SK-N-DZ (cell line): ENCODE measurements around the gene CFAP52.
"Not testable (repeated sequence)": the region's sequence is repeated elsewhere in the genome, so short reads cannot be mapped to it uniquely, and the experiment has no call there.

ENCODE experiments used
- DNase-seq: peaks from one replicate; pipeline ENCODE4 v3.0.0-alpha.2; 2015; ENCODE audit warnings: low spot score

The CFAP52 gene

DNA sequence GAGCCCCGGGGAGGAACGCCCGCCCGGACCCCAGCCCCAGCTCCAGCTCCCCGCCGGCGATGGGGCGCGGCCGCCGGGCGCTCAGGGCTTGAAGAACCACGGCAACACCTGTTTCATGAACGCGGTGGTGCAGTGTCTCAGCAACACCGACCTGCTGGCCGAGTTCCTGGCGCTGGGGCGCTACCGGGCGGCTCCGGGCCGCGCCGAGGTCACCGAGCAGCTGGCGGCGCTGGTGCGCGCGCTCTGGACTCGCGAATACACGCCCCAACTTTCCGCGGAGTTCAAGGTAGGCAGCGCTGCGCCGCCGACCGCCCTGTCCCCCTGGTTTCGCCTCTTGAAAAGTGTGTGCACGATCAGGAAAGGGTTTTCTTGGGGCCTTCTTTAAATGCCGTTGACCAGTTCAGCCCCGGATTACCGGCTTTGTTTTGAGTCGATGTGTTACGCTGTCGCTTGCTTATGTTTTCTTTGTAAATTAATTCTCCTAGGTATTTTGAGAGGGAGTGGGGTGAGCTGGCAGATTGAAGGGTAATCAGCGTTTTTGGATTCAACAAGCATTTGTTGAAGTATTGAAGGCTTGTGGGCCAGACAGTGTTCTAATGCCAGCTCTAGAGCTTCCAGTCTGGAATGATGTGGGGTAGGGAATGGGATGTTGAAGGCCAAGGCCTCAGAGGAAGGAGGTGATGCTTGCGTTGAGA is 69.6 kb downstream of the CFAP52 start:
- DNase-seq, result no peak

DNA sequence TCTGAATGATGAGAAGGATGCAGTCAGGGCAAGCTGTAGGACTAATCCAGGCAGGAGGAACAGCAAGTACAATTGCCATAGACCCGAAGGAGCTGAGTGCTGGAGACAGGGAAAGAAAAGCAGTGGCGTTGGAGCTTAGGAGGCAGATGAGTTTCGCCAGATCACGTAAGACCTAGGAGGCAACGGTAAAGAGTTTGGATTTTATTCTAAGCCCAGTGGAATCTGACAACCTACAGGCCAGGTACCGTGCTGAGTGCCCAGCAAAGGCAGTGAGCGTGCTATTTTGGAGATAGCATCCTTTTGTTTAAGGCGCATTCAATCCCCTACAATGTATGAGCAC is 70.1 kb downstream of the CFAP52 start:
- DNase-seq, result no peak

DNA sequence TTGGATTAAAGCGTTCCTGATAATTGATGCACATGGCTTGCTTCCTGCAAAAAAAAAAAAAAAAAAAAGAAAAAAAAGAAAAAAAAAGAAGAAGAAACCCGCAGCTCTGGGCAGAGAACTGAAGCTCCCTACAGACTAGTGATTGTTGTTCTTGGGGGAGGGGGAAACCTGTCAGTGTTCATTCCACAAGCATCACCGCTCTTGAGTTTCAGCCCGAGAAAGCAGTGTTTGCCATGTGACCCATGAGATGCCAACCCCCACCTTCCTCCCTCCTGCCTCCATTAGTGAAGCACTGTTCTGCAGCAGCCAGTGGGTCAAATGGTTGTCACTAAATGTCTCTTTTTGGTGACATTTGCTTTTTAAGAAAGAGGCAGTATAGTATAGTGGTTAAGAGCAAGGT is 70.6 kb downstream of the CFAP52 start:
- DNase-seq, result no peak

DNA sequence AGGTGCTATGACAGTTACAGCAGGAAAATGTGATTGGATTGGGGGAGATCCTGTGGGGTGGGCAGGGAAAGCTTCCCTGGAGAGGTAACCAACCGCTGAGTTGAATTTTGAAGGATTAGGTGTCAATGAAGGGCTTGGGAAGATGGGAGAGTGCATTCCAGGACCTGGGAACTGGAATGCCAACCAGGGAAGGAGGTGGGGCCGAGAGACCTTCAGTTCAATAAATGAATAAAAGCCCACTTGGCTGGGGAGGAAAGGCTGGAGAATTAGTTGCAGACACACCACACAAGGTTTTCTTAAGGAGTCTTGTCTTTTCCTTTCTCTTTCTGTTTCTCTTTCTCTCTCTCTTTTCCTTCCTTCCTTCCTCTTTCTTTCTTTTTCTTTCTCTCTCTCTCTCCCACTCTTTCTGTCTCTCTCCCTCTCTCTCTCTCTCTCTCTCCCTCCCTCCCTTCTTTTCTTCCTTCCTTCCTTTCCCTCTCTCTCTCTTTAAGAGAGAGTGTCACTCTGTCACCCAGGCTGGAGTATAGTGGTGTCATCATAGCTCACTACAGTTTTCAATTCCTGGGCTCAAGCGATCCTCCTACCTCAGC is 72.2 kb downstream of the CFAP52 start:
- no peak for DNase-seq

DNA sequence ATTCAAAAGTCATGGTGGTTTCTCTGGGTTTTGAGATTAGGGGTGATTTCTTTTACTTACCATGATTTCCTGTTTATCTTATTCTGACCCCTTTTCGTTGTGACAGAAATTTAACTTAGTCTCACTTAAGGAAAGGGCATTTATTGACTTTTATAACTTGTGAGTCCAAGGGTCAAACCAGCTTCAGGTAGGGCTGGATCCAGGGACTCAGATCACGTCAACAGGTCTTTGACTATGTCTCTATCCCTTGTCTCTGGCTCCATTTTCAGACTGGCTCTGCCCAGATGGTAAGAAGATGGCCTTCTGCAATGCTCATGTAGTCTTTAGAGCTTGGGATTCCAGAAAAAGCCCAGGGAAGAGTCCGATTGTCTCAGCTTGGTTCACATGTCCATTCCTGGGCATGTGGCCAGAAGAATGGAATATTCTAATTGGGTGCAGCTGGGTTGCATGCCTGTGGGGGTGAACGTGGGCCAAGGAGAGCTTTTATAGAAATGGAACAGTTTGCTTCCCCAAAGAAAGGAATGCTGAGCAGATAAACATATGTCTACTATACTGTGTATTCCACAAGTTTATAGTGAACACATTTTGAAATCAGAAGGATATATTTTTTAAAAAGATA is 82.3 kb downstream of the CFAP52 start:
- no peak for DNase-seq

DNA sequence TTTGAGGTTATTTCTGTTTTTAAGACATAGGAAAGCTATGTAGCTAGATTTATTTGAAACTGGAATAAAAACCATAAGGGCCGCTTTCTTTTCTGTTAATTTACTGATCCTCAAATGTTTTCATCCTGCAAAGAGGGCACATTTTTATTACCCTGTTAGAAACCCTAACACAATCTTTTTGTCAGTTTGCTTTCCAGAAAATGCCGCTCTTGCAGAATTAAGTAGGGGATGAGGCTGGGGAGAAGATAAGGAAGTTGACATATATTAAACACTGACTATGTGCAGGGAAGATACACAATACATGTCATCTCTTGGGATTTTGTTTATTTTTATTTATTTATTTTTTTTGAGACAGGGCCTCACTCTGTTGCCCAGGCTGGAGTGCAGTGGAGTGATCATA is 84.6 kb downstream of the CFAP52 start:
- DNase-seq, result no peak

DNA sequence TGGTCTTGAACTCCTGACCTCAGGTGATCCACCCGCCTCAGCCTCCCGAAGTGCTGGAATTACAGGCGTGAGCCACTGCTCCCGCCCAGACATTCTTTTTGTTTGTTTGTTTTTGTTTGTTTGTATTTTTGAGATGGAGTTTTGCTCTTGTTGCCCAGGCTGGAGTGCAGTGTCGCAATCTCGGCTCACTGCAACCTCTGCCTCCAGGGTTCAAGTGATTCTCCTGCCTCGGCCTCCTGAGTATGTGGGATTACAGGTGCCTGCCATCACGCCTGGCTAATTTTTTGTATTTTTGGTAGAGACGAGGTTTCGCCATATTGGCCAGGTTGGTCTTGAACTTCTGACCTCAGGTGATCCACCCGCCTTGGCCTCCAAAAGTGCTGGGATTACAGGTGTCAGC is 87.1 kb downstream of the CFAP52 start:
- not testable (repeated sequence) for DNase-seq

DNA sequence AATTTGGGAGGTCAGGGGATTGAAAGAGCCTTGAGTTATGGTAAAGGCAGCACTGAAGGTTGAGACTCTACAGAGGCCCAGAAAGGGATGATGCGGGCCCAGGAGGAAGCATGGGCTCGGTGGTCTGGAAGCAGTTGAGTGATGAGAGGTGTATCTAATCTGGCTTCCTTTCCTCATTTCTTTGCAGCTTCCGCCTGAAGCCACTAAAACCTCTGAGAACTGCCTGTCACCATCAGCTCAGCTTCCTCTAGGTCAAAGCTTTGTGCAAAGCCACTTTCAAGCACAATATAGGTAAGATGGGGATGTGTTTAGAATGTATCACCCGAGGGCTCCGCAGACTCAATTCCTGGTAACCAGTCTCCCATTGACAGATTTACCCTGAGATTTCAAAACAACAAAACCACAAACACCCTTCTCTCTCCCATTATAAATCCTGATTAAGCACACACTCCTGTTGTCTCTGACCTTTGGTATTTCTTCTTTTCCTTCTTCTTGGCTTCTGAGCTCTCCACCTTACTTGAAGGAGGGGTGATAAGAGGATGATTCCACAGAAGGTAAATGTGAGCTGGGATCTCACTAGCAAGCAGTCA is 90.1 kb downstream of the CFAP52 start:
- DNase-seq, result no peak

DNA sequence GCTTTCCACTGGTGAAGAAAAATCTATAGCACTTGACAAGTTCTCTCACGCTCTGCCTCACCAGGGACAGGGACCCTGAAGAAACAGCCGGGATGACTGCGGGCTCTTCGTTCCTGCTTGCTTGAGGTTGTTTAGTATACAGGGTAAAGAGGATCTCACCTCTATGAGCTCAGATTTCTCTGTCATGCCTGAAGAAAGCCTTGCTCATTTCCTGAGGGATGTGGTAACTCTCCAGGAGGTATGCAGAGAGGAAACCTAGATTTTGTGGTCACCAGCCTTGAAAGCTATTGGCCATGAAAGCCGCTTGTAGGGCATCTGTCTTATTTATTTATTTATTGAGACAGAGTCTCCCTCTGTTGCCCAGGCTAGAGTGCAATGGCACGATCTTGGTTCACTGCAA is 92.1 kb downstream of the CFAP52 start:
- no peak for DNase-seq

DNA sequence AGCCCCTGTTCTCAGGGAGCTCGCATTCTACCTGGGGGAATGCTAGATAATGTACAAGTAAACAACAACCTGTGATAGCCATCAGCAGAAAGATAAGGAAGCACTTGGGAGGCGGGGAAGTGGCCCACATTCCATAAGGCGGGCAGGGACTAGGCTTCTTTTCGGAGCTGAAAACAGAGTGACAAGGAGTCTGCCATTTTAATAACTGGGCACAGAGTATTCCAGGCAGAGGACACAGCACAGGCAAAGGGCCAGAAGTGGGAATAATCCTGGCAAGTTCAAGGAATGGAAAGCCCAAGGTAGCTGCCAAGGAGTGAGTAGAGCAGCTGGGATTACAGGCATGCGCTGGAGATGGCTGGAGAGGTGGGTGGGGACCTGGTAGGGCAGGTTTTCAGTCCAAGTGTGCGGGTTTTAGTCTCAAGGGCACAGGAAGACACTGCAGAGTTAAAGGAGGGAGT is 93.1 kb downstream of the CFAP52 start:
- DNase-seq, result no peak

DNA sequence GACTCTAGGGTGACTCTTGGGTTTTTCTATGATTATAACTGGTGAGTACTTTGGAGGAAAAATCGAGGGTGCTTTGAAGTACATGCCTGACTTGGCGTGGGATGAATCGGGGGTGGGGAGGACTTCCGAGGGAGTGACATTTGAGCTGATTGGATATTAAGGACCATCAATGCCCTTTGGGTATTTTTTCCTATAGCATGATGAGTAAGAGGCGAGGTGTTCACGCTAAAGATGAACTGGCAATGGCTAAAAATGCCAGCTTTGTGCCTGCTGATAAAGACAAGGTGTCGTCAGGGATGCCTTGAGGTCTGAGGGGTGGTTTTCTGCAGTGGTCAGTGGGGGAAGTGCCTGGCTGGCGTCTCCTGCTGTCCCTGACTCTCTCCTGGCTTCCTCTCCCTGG is 94.2 kb downstream of the CFAP52 start:
- DNase-seq, result no peak

DNA sequence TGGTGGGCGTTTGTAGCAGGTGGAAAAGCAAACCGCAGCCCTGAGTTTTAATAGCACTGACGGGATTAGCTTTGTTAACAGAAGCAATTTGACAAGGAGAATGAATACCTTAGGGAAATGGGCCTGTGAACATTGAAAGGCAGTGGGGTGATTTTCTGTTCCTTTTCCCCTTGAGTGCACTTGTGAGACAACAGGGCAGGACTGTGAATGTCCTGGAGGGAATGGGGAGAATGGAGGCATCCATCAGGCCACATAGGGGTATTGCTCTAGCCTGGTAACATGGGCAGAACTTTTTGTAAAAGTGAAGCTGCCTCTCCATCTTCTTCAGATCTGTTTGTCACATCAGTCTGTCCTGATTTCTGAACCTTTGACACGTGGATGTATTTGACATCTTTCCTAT is 95.1 kb downstream of the CFAP52 start:
- DNase-seq, result no peak

DNA sequence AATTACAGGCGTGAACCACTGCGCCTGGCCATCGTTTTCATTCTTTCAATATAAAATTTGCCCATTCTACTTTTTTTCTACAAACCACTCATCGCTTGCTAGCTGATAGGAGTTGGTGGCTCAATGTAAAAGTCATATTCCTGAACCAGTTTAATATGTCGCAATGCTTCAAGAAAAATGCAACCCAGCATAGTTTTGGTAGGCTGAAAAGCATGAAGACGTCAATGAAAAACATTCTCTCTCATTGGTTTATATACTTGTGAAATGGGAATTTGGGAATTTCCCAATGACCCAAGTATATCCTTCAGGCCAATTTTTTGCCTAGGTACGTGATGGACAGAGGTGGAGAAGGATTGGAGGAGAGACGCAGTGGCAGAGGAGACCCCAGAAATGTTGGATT is 95.8 kb downstream of the CFAP52 start:
- no peak for DNase-seq

DNA sequence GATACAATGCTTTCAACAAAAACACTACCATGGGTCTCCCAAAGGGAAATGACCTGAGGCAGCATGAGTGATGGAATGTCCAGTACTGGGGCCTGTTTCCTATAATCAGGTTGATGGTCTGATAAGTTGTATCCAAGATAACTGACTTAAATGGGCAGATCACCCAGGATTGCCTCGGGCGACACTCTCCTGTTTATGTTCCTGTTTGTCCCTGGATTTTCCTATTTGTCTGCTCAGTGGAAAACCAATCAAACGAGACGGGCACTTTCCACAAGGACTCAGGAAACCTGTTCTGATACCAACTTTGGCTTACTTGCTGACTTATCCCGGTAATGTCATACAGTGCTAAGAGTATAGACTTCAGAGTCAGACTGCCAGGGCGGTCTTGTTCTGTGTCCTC is 96.2 kb downstream of the CFAP52 start:
- no peak for DNase-seq

DNA sequence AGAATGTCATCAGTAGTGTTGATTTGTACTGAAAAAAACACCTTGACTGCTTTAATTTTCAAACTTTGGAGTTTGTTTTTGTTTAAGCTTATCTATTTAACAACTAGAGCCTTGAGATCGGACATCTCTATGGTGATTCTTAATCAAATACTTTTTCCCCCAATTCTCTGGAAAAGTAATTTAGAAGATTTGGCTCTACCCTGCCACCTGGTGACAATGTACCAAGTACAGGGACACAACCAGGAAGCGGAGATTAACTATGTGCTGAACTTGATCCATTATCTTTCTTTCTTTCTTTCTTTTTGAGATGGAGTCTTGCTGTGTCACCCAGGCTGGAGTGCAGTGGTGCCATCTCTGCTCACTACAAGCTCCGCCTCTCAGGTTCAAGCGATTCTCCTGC is 99.6 kb downstream of the CFAP52 start:
- DNase-seq, result no peak

DNA sequence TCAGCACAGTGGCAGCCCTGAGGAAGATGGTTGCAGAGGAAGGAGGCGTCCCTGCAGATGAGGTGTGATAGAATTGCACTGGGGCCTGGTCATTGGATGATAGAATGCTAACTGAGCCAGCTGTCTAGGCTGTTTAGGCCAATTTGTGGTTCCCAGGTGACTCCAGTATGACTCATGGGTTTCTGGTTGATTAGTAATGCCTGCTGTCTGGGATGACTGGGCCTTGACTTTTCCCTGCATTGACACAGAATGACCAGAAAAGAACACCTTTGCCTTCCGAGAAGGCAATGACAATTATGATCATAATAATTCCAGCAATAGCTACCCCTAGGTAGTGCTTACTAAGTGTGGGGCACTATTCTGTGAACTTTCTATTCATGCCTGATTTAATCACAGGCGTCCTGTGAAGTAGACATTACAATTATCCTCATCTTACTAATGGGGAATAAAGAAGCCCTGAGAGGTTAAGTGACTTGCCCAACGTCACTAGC is 100.4 kb downstream of the CFAP52 start:
- no peak for DNase-seq

DNA sequence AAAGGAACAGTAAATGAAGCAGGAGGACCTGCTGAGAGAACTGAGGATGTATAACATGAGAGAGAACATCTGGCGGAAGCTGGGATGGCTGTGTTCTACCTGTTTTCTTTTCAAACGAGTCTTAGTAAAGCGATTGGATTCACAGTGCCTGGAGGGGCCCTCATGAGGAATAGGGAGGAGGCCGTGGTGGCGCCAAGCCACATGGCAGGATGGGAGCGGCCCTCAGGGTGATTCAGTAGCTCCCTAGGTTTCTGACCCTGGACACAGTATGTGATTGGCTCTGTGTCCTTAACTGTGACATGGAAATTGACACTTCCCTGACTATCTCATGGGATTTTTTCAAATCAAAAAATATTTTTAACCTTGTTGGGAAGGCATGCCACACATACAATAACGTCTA is 101.0 kb downstream of the CFAP52 start:
- no peak for DNase-seq

DNA sequence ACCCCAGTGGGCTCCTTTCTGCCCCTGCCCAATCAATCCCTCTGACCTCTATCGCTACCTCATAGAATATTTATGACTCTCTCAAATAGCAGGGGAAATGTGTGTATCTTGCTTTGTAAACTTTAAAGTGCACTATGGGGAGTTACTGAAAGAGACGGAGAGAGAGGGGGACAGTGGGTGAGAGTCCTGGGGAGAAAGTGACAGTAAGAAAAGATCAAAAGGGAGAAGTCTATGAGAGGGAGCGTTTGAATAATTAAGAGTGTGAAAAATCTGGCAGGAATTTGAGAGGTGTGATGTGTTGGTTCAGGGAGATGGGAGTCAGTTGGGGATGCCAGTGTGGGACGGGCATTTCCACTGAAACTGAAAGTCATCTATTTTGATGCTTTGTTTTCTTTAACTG is 101.5 kb downstream of the CFAP52 start:
- no peak for DNase-seq

DNA sequence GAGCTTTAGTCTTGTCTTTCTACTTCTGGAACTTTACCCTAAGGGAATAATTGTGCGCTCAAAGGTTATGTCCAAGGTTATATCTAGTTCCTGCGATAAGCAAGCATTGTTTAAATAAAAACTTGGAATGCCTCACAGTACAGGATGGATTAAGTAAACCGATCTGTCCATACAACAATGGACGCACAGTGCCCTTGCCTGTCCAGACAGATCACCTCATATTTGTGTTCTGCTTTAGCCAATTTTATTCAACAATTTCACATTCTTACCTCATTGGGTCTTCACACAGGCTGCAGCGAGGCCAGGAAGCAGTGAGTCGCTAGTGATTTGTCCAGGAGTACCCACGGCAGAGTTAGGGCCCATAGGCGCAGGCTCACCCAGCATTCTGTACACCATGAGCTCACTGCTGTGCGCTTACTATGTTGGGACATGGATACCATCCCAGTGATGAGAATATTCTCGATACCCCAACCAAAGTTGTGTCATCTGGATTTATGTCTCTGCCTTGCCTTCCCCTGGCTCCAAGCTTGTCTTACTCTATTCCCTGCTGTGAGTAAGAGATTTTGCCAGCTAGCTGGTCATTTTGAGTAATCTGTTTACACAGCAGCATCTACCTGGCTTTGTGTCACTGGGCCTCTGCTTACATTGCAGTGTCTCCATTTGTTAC is 108.6 kb downstream of the CFAP52 start:
- no peak for DNase-seq
